Measurements from ENCODE around the gene KLHL1.

The KLHL1 gene

GRCh38 chr13:69866555-69866954 lies 241.7 kb downstream of the KLHL1 start:
- DNase-seq (ENCODE audit: low spot score): no peak

- no peak for DNase-seq (ENCODE audit: low spot score)
These were observed 250.9 kb downstream of the KLHL1 start for GRCh38 chr13:69857183-69857821.

GRCh38 chr13:69856331-69856730 lies 251.9 kb downstream of the KLHL1 start:
- no peak for DNase-seq (ENCODE audit: low spot score)

DNA sequence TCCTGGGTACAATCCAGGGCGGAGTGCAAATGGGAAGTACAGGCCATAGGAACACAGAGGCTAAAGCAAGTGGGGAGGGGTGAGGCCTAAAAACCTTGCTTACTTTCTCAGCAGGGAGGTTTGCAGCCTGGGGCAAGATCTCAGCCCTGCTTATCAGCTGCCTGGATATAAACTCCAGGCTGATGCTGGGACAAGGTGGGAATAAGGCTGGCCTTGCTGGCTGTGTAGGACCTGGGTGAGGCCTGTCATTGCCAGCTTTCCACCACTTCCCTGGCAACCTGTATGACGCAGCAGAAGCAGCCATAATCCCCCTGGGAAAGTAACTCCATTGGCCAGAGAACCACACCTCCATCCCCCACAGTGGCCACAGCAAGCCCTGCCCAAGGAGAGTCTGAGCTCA lies 279.7 kb downstream of the KLHL1 start:
- no peak for DNase-seq (ENCODE audit: low spot score)

GRCh38 chr13:69820180-69820579 lies 288.1 kb downstream of the KLHL1 start:
- no peak for DNase-seq (ENCODE audit: low spot score)

GRCh38 chr13:69817333-69817869 lies 290.9 kb downstream of the KLHL1 start:
- no peak for DNase-seq (ENCODE audit: low spot score)

DNA sequence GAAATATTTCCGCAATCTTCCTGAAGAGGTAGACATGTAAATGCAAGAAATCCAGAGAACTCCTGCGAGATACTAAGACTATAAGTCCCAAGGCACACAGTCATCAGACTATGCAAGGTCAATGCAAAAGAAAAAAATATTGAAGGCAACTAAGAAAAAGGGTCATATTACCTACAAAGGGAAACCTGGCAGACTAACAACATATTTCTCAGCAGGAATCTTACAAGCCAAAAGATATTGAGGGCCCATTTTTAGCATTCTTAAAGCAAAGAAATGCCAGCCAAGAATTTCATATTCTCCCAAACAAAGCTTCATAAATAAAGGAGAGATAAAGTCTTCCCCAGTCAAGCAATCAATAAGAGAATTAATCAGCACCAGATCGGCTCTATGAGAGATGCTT lies 299.1 kb downstream of the KLHL1 start:
- DNase-seq (ENCODE audit: low spot score): no peak

DNA sequence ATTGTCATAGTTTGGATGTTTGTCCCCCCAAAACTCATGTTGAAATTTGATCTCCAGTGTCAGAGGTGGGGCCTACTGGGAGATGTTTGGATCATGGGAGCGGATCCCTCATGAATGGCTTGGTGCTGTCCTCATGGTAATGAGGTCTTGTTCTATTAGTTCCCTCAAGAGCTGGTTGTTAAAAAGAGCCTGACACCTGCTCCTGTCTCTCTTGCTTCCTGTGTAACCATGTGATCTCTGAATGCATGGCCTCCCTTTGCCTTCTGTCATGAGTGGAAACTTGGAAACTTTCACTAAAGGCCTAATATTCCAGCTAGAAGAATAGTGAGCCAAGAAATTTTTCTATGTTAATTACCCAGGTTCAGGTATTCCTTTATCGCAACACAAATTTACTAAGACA lies 312.0 kb downstream of the KLHL1 start:
- DNase-seq (ENCODE audit: low spot score): no peak

DNA sequence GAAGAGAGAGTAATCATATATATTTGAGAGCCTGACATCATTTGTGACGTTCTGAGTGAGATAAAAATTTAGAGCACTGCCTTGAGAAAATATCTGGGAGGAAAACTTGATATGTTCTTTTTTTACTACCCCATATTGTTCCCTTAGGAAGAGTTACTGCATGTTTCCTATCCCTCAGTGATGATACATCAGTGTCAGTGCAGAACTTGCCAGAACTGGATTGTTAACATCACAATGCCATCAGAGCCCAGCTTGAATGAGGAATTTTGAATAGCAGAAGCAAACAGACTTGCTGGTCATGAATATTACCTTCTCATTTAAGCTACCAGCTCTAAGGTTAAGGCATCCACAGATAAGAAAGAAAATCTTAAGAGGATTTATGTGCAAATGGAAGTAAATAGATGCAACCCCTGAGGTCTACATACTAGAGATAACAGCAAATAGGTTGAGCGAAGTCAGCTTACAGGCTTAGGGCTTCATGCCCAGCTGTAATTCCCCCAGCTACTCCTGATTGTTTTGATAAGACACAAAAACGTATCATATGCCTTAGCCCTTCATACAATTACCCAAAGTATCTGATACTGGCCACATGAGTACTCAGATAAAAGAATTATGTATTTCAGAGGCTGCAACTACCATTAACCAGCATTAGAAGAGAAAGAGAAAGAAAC lies 314.3 kb downstream of the KLHL1 start:
- DNase-seq (ENCODE audit: low spot score): no peak

GRCh38 chr13:69776937-69777336 lies 331.3 kb downstream of the KLHL1 start:
- DNase-seq (ENCODE audit: low spot score): no peak

DNA sequence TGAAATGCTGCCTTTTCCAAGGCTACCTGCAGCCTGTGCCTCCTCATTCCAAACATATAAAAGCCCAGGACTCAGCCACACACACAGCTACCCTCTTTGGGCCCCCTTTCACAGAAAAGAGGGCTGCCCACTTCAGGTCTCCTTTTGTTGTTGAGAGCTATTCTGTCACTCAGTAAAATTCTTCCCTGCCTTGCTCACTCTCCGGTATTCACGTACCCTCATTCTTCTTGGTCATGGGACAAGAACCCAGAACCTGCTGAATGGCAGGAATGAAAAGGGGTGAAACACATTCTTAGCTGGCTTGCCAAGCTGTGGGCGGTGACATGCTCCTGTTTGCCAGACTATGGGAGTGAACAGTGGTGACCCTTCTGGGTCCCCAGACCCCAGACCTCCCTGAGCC lies 338.6 kb downstream of the KLHL1 start:
- no peak for DNase-seq (ENCODE audit: low spot score)

GRCh38 chr13:69761581-69761980 lies 346.7 kb downstream of the KLHL1 start:
- no peak for DNase-seq (ENCODE audit: low spot score)

GRCh38 chr13:69755101-69755500 lies 353.2 kb downstream of the KLHL1 start:
- no peak for DNase-seq (ENCODE audit: low spot score)

- DNase-seq (ENCODE audit: low spot score): no peak
These were observed 357.0 kb downstream of the KLHL1 start for GRCh38 chr13:69751259-69751658.

DNA sequence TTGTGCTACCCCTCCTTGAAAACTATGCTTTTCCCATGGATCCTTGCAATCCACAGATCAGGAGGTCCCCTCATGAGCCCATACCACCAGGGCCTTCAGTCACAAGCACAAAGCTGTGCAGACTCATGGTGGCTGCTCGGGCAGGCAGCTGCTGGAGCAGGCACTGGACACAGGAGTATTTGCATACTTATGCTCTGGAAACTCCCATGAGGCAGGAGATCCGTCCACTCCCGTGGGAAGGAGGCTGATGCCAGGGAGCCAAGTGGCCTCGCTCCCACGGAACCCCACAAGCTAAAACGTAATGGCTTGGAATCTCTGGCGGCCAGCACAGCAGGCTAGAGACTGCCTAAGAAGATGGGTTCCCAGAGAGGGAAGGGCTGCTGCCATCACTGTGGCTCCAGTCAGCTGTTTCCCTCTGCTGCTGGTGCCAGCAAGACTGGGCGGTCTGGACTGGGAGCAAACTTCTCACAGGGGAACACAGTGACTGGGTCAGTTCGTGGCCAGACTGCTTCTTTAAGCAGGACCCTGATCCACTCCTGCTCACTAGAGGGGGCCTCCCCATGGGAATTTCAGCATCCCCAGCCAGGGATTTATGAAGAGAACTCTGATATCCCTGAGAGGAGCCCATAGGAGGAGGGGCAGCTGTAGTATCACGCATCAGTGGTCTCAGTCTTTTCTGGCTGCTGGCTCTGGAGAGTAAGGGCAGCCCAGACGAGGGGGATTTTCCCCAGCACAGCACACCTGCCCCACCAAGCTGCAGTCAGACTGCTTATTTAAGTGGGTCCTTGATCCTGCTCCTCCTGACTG lies 370.9 kb downstream of the KLHL1 start:
- DNase-seq (ENCODE audit: low spot score): no peak

- DNase-seq (ENCODE audit: low spot score): no peak
These were observed 386.6 kb downstream of the KLHL1 start for GRCh38 chr13:69721631-69722030.

- DNase-seq (ENCODE audit: low spot score): no peak
These were observed 387.8 kb downstream of the KLHL1 start for GRCh38 chr13:69720278-69720983.

DNA sequence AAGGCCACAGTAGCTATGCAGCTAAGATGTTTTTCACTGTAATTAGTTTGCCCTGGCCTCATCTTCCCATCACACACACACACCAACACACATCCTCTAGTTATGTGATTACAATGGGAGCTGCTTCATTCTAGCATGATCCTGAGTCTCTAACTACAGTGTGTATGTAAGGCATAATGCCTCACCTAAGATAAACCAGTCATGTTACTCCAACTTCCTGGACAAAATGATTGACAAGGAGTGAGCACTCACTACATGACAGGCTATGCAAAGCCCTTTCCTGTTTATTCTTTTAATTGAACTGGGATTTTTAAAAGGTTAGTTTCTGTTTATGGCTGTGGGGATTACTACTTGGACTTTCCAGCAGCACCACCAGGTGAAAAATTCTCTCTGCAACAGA lies 401.4 kb downstream of the KLHL1 start:
- DNase-seq (ENCODE audit: low spot score): no peak

DNA sequence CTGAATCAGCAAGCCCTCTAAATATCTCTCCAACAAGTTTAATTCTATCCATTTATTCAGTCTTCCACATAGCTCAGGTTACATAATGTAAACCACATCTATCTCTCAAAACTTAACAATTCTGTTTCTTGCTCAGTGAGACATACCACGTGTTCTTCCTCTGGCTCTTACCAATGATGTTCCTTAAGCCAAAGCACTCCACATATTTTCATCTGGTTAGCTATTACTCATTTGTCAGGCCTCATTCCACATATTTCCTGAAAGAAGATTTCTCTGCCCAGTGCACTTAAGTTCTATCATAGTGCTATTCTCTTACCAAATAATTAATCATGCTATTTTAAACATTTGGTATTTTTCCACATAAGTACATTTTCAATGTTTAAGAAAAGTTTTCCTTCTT lies 403.9 kb downstream of the KLHL1 start:
- no peak for DNase-seq (ENCODE audit: low spot score)

- no peak for DNase-seq (ENCODE audit: low spot score)
These were observed 417.3 kb downstream of the KLHL1 start for GRCh38 chr13:69690999-69691398.

- no peak for DNase-seq (ENCODE audit: low spot score)
These were observed 424.1 kb downstream of the KLHL1 start for GRCh38 chr13:69683921-69684686.

- no peak for DNase-seq (ENCODE audit: low spot score)
These were observed 426.5 kb downstream of the KLHL1 start for GRCh38 chr13:69681722-69682121.

Measured in germinal center (tissue), 1 donor.